NCI-H524 (cell line): Measurements from ENCODE around the gene TUFT1.
"Not testable (repeated sequence)": the region's sequence is repeated elsewhere in the genome, so short reads cannot be mapped to it uniquely, and the experiment has no call there.

ENCODE experiments used
- DNase-seq, 2 experiments: peaks; one replicate each; lab custom pipeline; 2025; lab: John Stamatoyannopoulos, UW

Gene TUFT1

DNA sequence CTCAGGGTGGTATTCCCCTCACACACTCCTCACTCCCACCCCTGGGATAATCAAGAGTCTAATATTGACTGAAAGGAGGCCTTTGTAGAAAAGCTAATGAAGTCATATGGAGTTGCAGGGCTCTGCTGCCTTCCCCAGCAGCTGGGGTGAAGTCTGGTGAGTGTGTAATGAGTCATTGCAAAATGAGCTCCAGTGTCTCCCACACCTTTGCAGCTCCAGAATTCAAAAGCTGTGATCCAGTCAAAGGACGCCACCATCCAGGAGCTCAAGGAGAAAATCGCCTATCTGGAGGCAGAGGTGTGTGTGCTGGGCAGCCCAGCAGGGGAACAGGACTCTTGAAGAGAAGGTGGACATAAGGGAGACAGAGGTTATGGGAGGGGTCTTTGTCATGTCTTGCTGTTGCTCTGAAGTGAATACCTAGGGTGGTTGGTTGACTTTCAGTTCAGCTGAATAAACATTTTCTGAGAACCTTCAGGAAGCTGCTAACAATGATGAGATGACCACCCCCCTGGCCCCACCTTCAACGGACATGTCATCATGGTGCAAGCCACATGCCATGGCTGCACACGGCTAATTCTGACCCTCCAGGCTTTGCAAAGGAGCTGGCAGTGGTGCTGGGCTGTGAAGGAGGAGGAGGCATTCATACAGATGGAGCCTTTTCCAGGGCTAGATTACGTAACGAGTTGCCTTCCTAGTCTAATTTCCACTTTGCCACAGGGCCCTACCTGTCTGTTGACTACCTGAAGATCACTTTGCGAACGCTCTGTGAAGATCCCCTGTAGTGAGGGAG lies 39.5 kb downstream of the TUFT1 start:
- no peak for DNase-seq

DNA sequence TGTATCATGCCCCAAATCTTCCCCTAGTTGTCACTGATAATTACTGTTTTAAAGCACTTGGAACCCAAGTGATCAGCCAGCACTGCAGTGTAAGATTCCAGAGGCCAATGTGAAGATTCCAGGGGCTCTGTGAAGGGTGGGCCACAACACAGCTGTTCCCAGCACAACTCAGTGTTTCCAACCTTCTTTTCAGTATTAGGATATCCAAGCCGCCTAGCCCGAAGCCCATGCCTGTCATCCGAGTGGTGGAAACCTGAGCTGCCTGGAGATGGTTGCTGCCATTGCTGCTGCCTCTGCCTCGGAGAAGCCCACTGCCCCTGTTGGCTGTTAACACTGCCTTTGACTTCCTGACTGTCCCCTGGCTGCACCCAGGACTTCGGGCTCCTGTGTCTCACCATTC lies 41.3 kb downstream of the TUFT1 start:
- no peak for DNase-seq

DNA sequence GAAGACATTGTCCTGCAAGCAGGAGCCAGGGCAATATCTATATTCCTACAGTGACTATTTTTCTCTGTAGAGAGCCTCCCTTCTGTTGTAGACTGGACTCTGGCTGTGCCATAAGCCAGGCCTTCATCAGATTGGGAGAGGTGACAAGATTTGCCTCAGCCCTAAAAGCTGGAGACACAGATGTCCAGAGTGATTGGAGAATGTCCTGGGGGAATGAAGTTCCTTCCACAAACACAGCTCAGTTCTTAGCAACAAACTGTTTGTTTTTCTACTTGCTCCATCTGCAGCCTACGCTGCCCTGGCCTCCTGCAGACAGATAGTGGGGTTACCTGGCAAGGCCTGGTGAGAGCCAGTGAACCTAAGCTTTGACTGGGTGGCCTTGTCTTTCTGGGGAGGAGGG lies 41.8 kb downstream of the TUFT1 start:
- no peak for DNase-seq

DNA sequence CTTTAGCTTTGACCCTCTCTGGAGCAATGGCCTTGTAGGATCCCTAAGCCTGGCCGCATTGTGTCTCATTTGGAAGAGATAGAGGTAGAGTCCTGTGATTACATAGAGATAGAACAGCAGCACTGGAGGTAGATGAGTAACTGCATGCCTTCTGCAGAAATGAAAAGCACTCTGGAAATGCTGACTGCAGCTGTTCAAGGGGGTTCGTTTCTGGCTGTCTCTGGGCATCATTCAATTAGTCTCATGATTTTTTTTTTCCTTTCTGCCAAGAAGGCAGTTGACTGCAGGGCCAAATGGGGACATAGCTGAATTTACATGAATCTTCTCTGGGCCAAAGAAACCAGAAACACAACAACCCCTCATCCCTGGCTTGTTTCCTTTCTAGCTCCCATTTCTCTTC lies 43.7 kb downstream of the TUFT1 start:
- no peak for DNase-seq

DNA sequence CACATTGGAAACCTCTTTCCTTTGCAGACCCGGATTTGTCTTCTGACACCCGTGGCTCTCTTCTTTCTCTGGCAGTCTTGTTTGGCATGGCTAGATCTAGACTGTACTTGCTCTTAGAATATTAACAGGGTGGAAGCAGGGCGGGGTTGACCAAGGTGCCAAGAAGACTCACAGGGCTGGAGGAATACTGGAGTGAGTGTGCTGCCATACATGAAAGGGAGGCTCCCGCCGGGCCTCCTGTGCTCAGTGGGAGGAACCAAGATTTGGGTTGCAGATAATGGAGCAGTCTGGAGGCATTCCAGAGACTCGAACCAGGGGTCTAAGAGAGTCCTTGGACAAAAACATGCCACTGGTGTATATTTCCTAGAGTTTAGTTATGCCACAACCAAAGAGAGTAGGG lies 44.2 kb downstream of the TUFT1 start:
- no peak for DNase-seq

DNA sequence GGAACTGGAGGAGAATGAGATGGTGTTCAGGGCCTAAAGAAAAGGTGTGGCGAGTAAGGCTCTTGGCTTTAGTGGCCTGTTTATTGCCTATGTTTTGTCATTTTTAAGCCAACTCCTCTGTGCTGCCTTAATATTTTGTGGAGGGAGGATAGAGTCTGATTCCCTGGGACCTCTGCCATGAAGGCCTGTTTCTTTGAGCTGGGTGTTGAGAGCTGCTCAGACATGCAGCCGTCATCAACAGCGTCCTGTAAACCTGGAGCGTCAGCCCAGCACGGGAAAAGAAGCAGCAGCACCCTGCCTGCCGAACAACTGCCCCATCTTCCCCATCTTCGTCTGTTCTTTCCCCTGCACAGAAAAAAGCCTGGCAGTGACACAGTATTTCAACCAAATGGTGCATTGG lies 44.7 kb downstream of the TUFT1 start:
- no peak for DNase-seq

DNA sequence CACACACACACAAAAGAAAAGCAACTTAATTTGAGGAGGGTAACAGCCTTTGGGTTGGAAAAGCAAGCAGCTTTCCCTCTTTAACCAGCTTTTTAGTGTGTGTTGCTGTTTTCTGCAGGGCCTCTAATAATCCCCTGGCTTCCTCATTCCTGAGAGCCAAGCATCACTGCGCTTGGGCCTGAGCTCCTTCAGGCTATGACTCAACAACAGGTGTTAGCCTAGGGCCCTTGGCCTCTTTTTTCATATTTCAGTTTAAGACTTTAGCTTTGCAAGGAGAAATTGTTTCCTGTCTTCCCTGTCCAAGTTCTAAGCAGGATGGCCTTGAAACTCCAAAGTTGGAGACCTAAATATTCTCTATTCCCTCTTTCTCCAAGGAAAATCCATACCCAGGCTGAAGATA lies 45.5 kb downstream of the TUFT1 start:
- DNase-seq = no peak

DNA sequence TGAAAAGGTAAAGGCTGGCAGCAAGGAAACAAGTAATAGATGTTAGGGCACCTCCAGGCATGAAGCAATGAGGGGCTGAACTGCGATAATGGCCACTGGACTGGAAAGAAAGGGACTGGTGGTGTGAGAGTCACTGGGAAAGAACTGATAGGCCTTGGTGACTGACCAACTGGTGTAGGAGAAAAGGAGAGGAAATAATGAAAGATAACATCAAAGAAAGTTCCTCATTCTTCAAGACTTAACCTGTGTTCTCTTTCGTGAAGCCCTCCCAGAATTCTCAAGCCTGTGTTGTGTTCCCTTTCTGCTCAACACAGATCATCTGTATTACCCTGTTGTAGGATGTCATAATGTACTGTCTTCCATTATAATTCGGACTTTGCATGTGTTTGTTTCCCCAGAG lies 50.9 kb downstream of the TUFT1 start:
- no peak for DNase-seq

DNA sequence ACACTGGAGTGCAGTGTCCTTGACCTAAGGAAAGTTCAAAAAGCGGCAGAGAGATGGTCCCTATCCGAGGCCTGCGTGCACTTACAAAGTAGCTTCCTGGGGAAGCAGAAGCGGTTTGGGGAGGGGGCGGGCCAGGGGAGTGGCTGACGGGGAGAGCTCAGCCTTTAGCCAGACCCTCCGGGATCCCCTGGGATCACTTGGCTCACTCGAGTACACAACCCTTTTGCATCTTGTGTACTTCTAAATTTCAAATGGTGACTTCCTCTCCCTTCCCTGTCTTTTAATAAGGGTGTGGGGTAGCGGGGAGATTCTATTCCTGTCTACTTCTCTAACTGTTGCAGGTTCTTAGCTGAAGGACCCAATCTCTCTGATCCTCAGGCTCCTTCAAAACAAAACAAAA lies 53.6 kb downstream of the TUFT1 start:
- peak in 1 of 2 experiments; percentile 27 for DNase-seq

DNA sequence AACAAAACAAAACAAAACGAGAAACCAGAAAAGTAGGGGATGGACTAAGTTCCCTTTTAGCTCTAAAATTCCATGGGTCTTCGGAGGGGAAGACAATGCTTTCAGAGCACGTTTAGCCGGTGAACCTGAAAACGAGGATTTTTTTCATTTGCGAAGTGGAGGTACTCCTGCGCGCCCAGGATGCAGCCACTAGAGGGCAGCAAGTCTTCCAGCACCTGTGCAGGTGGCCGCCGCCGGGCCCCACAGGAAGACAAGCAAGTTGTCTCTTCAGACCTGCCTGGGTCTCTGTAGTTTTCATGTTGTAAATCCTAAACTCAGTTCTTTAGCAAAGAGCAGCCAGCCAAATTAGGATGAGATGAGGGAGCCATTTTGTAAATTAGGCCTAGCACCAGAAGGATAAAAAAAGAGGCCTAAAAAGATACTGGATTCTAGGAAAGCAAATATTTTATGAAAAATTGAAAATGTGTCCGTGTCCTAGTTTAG lies 54.1 kb downstream of the TUFT1 start:
- DNase-seq = peak; percentile 44 to 62

DNA sequence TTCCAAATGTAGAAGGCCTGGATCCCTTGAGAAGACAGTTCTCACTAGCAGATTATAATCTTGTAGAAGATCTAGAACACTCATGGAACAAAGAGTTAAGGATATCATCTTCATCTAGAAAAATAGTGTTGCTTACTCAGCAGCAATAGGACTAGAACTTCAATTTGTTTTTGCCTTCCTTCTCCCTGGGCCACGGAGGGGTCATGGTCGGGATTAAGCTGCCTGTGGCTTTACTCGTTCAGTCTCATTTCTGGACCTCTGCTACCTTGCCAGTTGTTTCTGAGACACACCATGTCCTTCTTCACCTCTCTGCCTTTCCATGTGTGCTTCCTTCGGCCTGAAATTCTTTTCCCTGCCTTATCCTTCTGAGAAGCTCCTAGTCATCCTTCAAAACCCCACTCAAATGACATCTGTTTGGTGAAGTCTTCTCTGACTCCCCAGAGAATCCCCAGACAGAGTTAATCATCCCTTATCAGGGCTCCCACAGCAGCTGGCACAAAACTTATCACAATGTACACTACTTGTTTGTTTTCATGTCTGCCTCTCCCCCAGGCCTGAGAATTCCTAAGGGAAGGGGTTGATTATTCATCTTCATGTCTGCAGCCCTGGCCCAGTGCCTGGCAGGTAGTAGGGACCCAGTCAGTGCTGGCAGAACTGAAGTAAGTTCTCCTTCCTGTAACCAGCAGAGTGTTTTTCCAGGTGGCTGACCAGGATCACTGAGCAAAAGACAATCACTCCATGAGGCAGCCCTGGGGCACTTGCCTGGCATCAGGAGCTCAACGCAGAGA lies 56.3 kb downstream of the TUFT1 start:
- no peak for DNase-seq

DNA sequence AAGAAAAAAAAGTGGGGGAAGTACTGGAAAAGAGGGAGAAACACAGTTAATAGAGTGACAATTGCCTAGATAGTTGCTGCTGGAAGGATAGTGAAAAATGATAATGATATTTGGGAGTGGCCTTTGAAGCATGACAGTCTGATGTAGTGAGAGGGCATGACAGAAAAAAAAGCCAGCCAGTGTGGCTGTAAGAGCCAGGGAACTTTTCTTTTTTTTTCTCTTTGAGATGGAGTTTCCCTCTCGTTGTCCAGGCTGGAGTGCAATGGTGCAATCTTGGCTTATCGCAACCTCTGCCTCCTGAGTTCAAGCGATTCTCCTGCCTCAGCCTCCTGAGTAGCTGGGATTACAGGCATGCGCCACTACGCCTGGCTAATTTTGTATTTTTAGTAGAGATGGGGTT lies 62.4 kb downstream of the TUFT1 start:
- not testable (repeated sequence) for DNase-seq

DNA sequence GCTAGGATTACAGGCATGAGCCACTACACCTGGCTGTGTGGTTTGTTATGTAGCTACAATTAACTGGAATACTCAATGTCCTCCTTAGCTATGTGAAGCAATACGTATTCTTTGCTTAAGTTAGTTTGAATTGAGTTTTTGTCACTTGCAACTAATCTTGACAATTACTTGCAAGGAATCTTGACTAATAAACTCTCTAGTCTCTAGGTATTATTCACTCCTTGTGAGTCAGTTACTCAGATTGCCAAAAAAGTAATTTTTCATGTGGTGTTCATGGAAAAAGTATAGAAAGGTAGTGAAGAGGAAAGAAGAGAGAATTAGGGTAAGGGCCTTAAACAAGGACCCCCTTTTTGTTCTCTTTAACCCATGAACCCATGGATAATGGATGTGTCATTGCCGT lies 64.2 kb downstream of the TUFT1 start:
- DNase-seq = no peak

DNA sequence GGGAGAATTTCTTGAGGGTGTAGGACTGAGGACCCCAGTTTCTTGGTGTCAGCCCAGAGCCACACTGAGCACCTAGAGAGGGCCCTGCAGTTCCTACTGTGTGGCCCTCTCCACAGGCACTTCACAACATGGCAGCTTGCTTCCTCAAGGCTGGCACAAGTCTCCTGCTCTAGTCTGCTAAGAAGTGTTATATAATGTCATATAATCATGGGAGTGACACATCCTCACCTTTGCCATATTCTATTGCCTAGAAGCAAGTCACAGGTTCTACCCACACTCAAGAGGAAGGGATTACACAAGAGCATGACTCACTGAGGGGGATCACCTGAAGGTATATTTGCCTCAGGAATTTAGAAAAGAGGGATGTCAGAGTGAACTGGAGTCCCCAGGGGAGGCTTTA lies 66.3 kb downstream of the TUFT1 start:
- DNase-seq = no peak

DNA sequence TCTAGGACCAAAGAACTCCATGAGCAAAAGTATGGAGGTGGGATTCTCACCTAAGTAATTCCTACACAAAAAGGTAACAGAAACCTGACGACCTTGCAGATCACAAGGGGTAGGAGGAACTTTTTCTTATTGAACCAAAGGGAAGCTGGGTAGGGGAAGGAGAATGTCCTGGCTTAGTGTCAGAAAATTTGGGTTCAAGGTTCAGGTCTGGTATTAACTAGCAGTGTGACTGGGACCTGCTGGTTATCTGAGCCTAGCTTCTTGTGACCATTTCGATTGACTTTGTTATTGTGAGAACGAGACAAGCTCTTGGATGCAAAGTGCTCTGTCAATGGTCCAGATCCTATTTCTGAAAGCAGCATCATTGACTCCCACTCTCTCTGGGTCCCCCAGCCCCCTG lies 66.7 kb downstream of the TUFT1 start:
- no peak for DNase-seq

DNA sequence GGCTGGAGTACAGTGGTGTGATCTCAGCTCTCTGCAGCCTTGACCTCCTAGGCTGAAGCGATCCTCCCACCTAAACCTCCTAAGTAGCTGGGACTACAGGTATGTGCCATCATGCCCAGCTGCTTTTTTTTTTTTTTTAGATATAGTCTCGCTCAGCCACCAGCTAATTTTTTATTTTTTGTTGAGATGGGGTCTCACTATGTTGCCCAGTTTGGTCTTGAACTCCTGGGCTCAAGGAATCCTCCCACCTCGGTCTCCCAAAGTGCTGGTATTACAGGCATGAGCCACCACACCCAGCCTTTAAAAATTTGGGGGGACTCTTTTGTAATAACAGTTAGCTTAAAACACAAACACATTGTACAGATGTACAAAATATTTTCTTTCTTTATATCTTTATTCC lies 70.0 kb downstream of the TUFT1 start:
- DNase-seq = no peak

DNA sequence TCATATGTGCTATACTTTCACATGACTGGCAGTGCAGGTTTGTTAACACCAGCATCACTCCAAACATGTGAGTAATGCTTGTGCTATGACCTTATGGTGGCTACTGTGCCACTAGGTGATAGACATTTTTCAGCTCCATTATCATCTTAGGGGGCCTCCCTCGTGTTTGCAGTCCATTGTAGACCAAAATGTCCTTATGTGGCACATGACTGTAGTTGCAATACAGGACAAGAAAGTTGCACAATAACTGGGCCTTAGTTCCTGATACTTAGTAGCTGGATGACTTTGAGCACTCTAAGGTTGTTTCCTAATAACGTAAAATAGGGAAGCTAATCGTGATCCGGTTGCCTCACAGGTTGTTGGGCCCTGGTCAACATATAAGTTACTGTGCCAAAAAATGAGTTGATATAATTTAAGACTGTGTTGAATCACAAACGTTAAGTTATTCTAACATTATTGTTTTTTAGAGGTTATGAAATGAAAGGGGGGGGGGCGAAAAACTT lies 71.2 kb downstream of the TUFT1 start:
- DNase-seq = no peak

DNA sequence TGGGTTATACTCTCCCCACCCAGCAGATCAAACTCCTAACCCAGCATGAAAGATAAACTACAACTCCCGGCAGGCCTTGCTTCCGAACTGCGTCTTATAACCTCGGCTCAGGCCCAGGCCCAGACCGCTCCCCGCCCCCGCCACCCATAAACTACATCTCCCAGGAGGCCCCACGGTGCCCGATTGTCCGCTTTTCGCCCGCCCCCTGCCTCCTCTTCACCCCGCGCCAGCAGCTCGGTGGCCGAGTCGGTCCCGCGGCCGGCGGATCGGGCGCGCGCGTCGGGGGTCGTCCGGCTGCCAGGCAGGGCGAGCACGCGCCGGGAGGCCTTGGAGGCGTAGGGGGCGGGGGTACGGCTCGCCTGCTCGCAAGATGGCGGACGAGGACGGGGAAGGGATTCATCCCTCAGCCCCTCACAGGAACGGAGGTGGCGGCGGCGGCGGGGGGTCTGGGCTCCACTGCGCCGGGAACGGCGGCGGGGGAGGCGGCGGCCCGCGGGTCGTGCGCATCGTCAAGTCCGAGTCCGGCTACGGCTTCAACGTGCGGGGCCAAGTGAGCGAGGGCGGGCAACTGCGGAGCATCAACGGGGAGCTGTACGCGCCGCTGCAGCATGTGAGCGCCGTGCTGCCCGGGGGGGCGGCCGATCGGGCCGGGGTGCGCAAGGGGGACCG lies 71.9 kb downstream of the TUFT1 start, which contains the start of gene SNX27:
Gene SNX27 (plus strand): TSS at position 219 of the 669 bp plus-strand sequence. CDS start 152 bp downstream, at position 371.
- peak; percentile 88 to 89 for DNase-seq

DNA sequence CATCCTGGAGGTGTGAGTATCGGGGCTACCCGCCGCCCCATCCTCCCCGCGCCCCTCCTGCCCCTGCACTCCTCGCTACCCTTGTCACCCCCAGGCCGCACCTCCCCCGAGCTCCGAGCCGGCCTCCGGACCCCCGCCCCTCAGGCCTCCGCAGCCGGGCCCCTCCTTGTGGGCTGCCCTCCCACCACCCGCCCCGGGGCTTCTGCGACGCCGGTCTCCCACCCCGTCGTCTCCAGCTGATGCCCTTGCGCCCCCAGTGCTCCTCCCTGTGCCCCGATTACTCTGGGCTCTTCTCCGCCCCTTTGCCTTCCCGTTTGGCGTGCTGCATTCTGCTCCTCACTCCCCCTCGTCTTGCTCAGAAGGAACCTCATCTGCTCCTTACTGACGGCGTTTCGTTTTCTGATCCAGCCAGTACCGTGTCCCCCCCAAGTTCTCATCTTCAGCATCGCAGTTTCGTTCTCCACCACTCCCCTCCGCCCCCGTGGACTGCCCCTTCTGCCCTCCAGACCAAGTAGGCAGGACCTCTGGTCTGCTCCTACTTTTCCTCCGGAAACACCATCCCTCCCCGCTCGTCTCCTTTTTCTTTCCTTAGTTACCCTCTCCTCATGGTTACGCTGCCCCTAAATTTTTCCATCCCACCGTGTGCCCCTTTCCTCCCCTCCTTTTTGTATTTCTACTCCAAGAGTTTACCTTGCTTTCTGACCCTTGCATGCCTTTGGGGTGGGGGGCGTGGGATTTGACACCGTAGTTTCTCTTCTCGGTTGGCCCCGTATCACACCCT lies 72.6 kb downstream of the TUFT1 start:
- peak in 1 of 2 experiments; percentile 21 for DNase-seq

DNA sequence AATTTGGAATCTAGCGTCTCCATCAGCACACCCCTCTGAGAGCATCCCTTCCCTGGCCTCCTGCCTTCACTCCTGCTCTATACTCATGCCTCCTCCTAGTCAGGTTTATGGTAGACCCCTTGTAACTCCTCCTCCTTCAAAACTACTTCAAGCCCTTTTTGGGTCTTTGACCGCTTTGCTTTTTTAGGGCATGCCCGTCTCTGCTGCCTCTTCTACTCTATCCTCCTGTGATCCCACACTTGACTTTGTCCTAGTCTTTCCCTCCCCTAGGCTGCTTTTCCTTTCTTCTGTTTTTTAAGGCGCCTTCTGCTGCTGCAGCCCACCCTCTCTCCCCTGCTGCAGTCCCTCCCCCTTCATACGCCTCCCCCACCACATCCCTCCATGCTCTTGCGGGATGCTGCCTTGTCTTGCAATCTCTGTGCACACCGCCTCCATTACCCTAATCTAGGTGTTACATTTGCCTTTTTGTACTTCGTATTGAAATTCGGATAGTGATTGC lies 73.2 kb downstream of the TUFT1 start:
- no peak for DNase-seq

DNA sequence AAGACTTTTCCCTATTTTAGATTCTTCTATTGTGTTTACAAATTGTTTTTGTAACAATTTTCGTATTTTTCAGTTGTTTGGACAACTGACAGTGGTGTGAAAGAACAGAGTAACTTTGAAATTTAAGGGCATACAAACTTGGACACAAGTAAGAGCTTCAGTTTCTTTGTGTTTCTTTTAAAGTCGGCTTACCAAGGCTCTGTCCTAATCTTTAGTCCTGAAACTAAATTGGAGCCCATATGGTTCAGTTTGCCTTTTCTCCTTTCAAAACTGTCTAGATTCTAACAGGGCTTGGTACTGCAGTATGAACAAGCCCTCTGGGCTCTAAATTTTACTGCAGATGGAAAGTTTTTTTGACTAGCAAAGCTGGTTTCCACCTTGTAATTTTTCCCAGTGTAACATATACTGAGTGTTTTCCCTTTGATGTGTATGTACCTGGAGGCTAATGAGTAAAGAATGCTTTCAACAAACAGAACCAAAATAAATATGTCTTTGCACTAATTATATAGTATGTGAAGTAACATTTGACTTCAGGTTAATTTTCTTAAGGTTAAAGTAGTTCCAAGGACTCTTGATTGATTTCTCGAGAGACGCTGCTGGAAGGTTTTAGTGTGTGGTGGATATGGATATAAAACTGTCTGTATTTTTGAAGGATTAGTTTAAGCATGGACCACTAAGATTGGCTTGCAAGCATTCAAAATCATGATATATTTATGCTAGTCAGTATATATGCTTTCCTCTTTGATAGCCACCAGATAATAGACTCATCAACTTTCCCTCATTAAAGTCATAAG lies 75.8 kb downstream of the TUFT1 start:
- no peak for DNase-seq
